HFF-Myc (cell line): ENCODE results near the gene RASAL2.
"Not testable (repeated sequence)": the region's sequence is repeated elsewhere in the genome, so short reads cannot be mapped to it uniquely, and the experiment has no call there.

Experiments
- DNase-seq: peaks from one replicate; pipeline ENCODE4 v3.0.0-alpha.2; 2011; ENCODE audit warnings: low read depth; ENCODE audit errors: extremely low read depth
- H3K4me3 ChIP-seq: replicated peaks from 2 replicates; pipeline ENCODE4 v1.5.1; 2011; ENCODE audit warnings: low read depth, mild to moderate bottlenecking, control low read depth, low read length
- CTCF ChIP-seq: IDR thresholded peaks from 2 replicates; pipeline ENCODE4 v1.5.1; 2012; ENCODE audit warnings: mild to moderate bottlenecking, low read depth, low read length, control low read depth; ENCODE audit errors: missing control alignments

RASAL2 gene

DNA sequence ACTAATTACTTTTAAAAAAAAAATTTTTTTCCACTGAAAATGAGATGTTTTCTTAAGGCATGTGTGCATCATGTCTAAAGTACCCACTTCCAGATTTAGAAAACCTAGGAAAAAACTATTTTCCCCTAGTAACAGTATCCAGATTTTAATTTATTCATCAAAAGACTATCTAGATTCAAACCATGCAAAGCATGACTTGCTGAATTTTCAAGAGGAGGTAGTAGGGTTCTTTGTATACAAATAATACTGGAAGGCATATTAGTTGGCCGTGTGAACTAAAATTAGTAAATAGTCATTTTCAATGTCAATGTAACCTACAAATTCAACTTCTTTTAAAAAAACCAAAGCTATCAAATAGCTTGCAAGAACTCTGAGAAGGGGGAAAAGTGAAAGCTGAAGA is 213.4 kb downstream of the RASAL2 start:
- no peak overlapping the region for H3K4me3 ChIP-seq
- no peak for TF ChIP-seq CTCF
- no peak for DNase-seq

GRCh38 chr1:178308438-178308837 is 214.5 kb downstream of the RASAL2 start:
- DNase-seq: no peak
- no peak for TF ChIP-seq CTCF
- no peak overlapping the region for H3K4me3 ChIP-seq

GRCh38 chr1:178310685-178311105 is 216.8 kb downstream of the RASAL2 start:
- peak; percentile 66 for DNase-seq
- peak; percentile 50 for TF ChIP-seq CTCF
- H3K4me3 ChIP-seq: no peak overlapping the region

- DNase-seq: no peak
- no peak for TF ChIP-seq CTCF
- H3K4me3 ChIP-seq: no peak overlapping the region
Measured at GRCh38 chr1:178311164-178311563, 217.3 kb downstream of the RASAL2 start.

- not testable (repeated sequence) for DNase-seq, H3K4me3 ChIP-seq
Measured at GRCh38 chr1:178320280-178320982, 226.5 kb downstream of the RASAL2 start.

- no peak for DNase-seq
- H3K4me3 ChIP-seq: no peak overlapping the region
- no peak for TF ChIP-seq CTCF
Measured at GRCh38 chr1:178323067-178323466, 229.2 kb downstream of the RASAL2 start.

DNA sequence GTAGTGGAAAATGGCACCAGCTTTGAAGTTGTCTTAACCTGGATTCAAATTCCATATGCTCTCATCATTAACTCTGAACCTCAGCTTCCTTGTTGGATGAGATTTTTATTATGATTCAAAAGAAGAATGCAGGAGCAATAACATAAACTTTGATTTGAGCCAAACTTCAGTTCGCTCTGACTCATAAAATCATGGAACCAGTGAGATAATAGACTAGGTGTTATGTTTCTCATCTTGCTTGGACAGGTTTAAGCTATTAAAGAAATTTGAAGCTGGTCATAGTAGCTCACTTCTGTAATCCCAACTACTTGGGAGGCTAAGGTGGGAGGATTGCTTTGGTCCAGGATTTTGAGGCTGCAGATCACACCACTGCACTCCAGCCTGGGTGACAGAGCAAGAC is 230.1 kb downstream of the RASAL2 start:
- H3K4me3 ChIP-seq: no peak overlapping the region
- no peak for TF ChIP-seq CTCF
- no peak for DNase-seq
